K562 (cell line): ENCODE measurements around the gene FAM110D. TPM values are rescaled to one million over a fixed set of nuclear protein-coding genes. Genes with fewer than 3 reads are reported as not detected.

Source experiments
- ATAC-seq: fragments of 200-7000 bp; cut with Tn5 transposase; 3 replicates; pipeline ENCODE4 v1.9.1; 2020; ENCODE audit warnings: moderate library complexity
- BruUV-seq: library from RNA; stranded (reverse); fragments of 400-500 nt; replicated peaks from 2 replicates; lab custom pipeline; 2021; lab: Mats Ljungman, UMichigan
- CTCF ChIA-PET: fragments of 300-600 bp; formaldehyde crosslinking; extraction: SDS; loops from one replicate; lab custom pipeline; 2021; ENCODE audit warnings: low intra/inter-chr PET ratio; lab: Yijun Ruan, JAX
- POLR2A ChIA-PET: fragments of 300-600, 350-650 bp; sonication (Branson Sonifier 250); formaldehyde crosslinking; extraction: SDS; loops from one replicate; lab custom pipeline; 2021; ENCODE audit warnings: antibody characterized with exemption, inconsistent platforms; lab: Yijun Ruan, JAX
- DNase-seq, 4 experiments: peaks; one replicate each; pipeline versions ENCODE4 v3.0.0 to v3.0.0-alpha.2; 2011 to 2018; ENCODE audit warnings: low spot score in 3 of 4, mixed read lengths in 3 of 4; ENCODE audit errors: extremely low read depth in 1 of 4
- FAIRE-seq: peaks from 2 replicates; lab custom pipeline; 2011; peaks lifted over from hg19 to GRCh38; lab: Jason Lieb, UNC
- H2AFZ ChIP-seq: 2 replicates; pipeline ENCODE4 v1.6.0; 2011; ENCODE audit warnings: low read depth, low read length, control low read depth, inconsistent platforms
- H3K27ac ChIP-seq: fragments of 200-600 bp; 3 replicates; pipeline ENCODE4 v1.8.0; 2011; ENCODE audit warnings: low read depth, mild to moderate bottlenecking, control low read depth, inconsistent platforms, low read length, moderate library complexity, mixed read lengths; ENCODE audit errors: extremely low read depth
- H3K27me3 ChIP-seq, 2 experiments: fragments of 300-600 bp in 1 of 2; 2 replicates in 1 of 2; 3 replicates in 1 of 2; pipeline versions ENCODE4 v1.6.0 to v1.8.0; 2011; ENCODE audit warnings: inconsistent platforms in 2 of 2, low read length in 2 of 2, mild to moderate bottlenecking in 1 of 2, mixed read lengths in 1 of 2, moderate library complexity in 1 of 2; ENCODE audit not compliant: control insufficient read depth in 2 of 2, insufficient read depth in 2 of 2
- H3K36me3 ChIP-seq: fragments of 300-600 bp; 3 replicates; pipeline ENCODE4 v1.8.0; 2011; ENCODE audit warnings: mild to moderate bottlenecking, low read length, inconsistent platforms; ENCODE audit not compliant: control insufficient read depth, insufficient read depth
- H3K4me1 ChIP-seq, 2 experiments: fragments of 200-600 bp in 1 of 2; replicated peaks in 1 of 2; 2 replicates in 1 of 2; 3 replicates in 1 of 2; pipeline versions ENCODE4 v1.5.1 to v1.8.0; 2011; ENCODE audit warnings: inconsistent platforms in 2 of 2, low read length in 2 of 2, mild to moderate bottlenecking in 1 of 2, mixed read lengths in 1 of 2, moderate library complexity in 1 of 2; ENCODE audit not compliant: control insufficient read depth in 2 of 2, insufficient read depth in 2 of 2
- H3K4me2 ChIP-seq: 2 replicates; pipeline ENCODE4 v1.6.1; 2011; ENCODE audit warnings: low read length, control low read depth, inconsistent platforms, mixed read lengths; ENCODE audit not compliant: insufficient read depth
- H3K4me3 ChIP-seq: fragments of 200-600 bp; sonication (generic), shearing (Covaris generic); 2 replicates; pipeline ENCODE4 v1.5.1; 2016; ENCODE audit warnings: control low read depth, inconsistent platforms
- H3K79me2 ChIP-seq: fragments of 200-600 bp; 3 replicates; pipeline ENCODE4 v1.8.0; 2011; ENCODE audit warnings: low read length, inconsistent platforms; ENCODE audit not compliant: control insufficient read depth, insufficient read depth
- H3K9ac ChIP-seq, 2 experiments: 2 replicates each; pipeline versions ENCODE4 v1.6.0 to v1.6.1; 2011; ENCODE audit warnings: low read depth in 2 of 2, low read length in 2 of 2, control low read depth in 1 of 2, inconsistent platforms in 1 of 2, mild to moderate bottlenecking in 1 of 2, mixed read lengths in 1 of 2; ENCODE audit not compliant: insufficient read depth in 1 of 2
- H3K9me1 ChIP-seq: one replicate; pipeline ENCODE4 v1.6.0; 2011; ENCODE audit warnings: inconsistent platforms, mild to moderate bottlenecking, low read length, moderate library complexity; ENCODE audit not compliant: control insufficient read depth, insufficient read depth
- H3K9me3 ChIP-seq: replicated peaks from 2 replicates; pipeline ENCODE4 v1.5.1; 2011; ENCODE audit warnings: low read depth, low read length, inconsistent platforms; ENCODE audit not compliant: control insufficient read depth, insufficient read depth
- H4K20me1 ChIP-seq: replicated peaks from 2 replicates; pipeline ENCODE4 v1.6.1; 2011; ENCODE audit warnings: low read length, inconsistent platforms, mixed read lengths; ENCODE audit not compliant: control insufficient read depth, insufficient read depth
- BCOR ChIP-seq: fragments of 450-650 bp; IDR thresholded peaks from 2 replicates; pipeline ENCODE4 v1.6.1; 2016
- BRCA1 ChIP-seq, 2 experiments: fragments of 450-650 bp in 1 of 2; sonication (generic) in 1 of 2; formaldehyde crosslinking in 1 of 2; IDR thresholded peaks; 2 replicates each; pipeline versions ENCODE4 v1.5.0 to v1.6.1; 2017 to 2020; ENCODE audit warnings: mild to moderate bottlenecking in 1 of 2, missing genetic modification reagents in 1 of 2
- KDM1A ChIP-seq, 2 experiments: fragments of 450-650 bp; IDR thresholded peaks; 2 replicates each; pipeline ENCODE4 v1.6.1; 2016; ENCODE audit warnings: mild to moderate bottlenecking in 2 of 2
- KDM5B ChIP-seq: fragments of 200-600 bp; sonication (generic); IDR thresholded peaks from 2 replicates; pipeline ENCODE4 v1.6.1; 2012; ENCODE audit warnings: low read depth, mild to moderate bottlenecking, moderate library complexity, low read length, control low read depth, inconsistent platforms; ENCODE audit not compliant: insufficient replicate concordance
- RBM25 ChIP-seq: fragments of 200-400 bp; formaldehyde crosslinking; IDR thresholded peaks from 2 replicates; pipeline ENCODE4 v1.6.1; 2018; ENCODE audit warnings: low read length, low read depth, moderate library complexity; ENCODE audit not compliant: severe bottlenecking
- SIRT6 ChIP-seq: IDR thresholded peaks from one replicate; pipeline ENCODE4 v1.6.1; 2012; ENCODE audit warnings: low read depth, mild to moderate bottlenecking, control low read depth, inconsistent platforms, low read length, moderate library complexity
- ZNF217 ChIP-seq: sonication (generic); formaldehyde crosslinking; IDR thresholded peaks from 2 replicates; pipeline ENCODE4 v1.8.0; 2022; ENCODE audit warnings: mild to moderate bottlenecking, missing genetic modification reagents
- ZNF23 ChIP-seq: fragments of 250-450 bp; sonication (Bioruptor Pico); IDR thresholded peaks from 2 replicates; pipeline ENCODE4 v1.4.0; 2020; ENCODE audit warnings: mild to moderate bottlenecking
- ZNF311 ChIP-seq: fragments of 250-450 bp; sonication (Bioruptor Pico); IDR thresholded peaks from 2 replicates; pipeline ENCODE4 v1.4.0; 2020; ENCODE audit warnings: mild to moderate bottlenecking, moderate library complexity
- ZNF431 ChIP-seq: sonication (generic); formaldehyde crosslinking; IDR thresholded peaks from 2 replicates; pipeline ENCODE4 v1.8.0; 2022; ENCODE audit warnings: mild to moderate bottlenecking, missing genetic modification reagents
- WGBS: fragments of 100-300 bp; shearing (Covaris generic); methylation state at CpG from one replicate; pipeline ENCODE4 v1.1.6; 2016; ENCODE audit warnings: low coverage, mixed read lengths; ENCODE audit not compliant: insufficient coverage; ENCODE audit errors: missing lambda C conversion rate; 5-methylcytosine and 5-hydroxymethylcytosine counted together
- in situ Hi-C: fragments of 300-500 bp; cut with MboI; formaldehyde crosslinking; loops from 4 replicates; pipeline ENCODE4 v1.15.0; 2018; ENCODE audit warnings: inconsistent platforms, mixed read lengths
- intact Hi-C: fragments of 100-400 bp; cut with micrococcal nuclease; formaldehyde crosslinking; loops from 2 replicates; pipeline ENCODE4 v1.14.2; 2022
- polyA plus RNA-seq, 8 experiments: library from polyadenylated mRNA; depleted of rRNA in 4 of 8; stranded (reverse) in 5 of 8; unstranded in 3 of 8; fragments of >200 nt; fragmentation: Nextera tagmentation in 2 of 8; fragmentation: Illumina TruSeq in 1 of 8; extraction: Ambion mirVana in 2 of 8; extraction: Trizol in 1 of 8; gene quantifications; 2 replicates each; pipeline versions ENCODE4 v1.2.1 to v1.2.3, GENCODE V29; 2011 to 2014; ENCODE audit warnings: inconsistent platforms in 1 of 8, missing spikeins in 1 of 8
- total RNA-seq, 7 experiments: library from RNA; depleted of rRNA in 6 of 7; stranded (reverse); fragments of >200 nt in 6 of 7; fragmentation: Illumina TruSeq in 2 of 7; extraction: Trizol in 2 of 7; gene quantifications; 2 replicates each; pipeline versions ENCODE4 v1.2.1 to v1.2.3, GENCODE V29; 2011 to 2021; ENCODE audit warnings: low replicate concordance in 1 of 7

Gene FAM110D
- total and polyA plus RNA-seq, 9 of the 15 experiments (the other 6 are each of a cell fraction or from before 2014, with no cell fraction given) = 0.04 to 1.1 (median 0.33) TPM

- TF ChIP-seq KDM5B = no peak
- TF ChIP-seq SIRT6 = no peak
- TF ChIP-seq ZNF311 (CRISPR knock-in tag) = no peak
- no peak for TF ChIP-seq ZNF431 (CRISPR knock-in tag)
- no peak for TF ChIP-seq ZNF23 (CRISPR knock-in tag)
- TF ChIP-seq BRCA1 (IDR thresholded peaks at IDR 0.05) = no peak
- 0 out of 2 replicates have a peak, but pooled peaks have one; percentile 42 for TF ChIP-seq BRCA1 (CRISPR knock-in tag; IDR thresholded peaks at IDR 0.05)
Observed at GRCh38 chr1:26177182-26177684, 18.4 kb downstream of the FAM110D start, which contains the start of gene CNKSR1 (continued).

GRCh38 chr1:26180010-26180506 lies 21.2 kb downstream of the FAM110D start:
- peaks cover 17 to 31% of the 10 kb centered on the region in 2 experiments for H3K4me1 ChIP-seq
- DNase-seq (no peak), ATAC-seq (no peak), FAIRE-seq (no peak)
- 28% methylated on average over 4 of the region's 4 CpGs for WGBS
- H3K27ac ChIP-seq = no peak overlapping the region
- no TSS peak for BruUV-seq
- peak overlapping the region in 1 of 2 experiments; percentile 75; a peak in 2 of 4 replicates for H3K9ac ChIP-seq
- no peaks in the 10 kb centered on the region for H3K27me3 ChIP-seq
- in situ Hi-C loops (no loop called here), intact Hi-C loops (no loop called here)
- TF ChIP-seq ZNF217 (CRISPR knock-in tag) = no peak
- TF ChIP-seq KDM1A (IDR thresholded peaks at IDR 0.05) = peak; percentile 47 to 61
- TF ChIP-seq BCOR = peak; percentile 76
- peak; percentile 81 for TF ChIP-seq RBM25
- H3K36me3 ChIP-seq = no peaks in the 10 kb centered on the region
- H3K4me3 ChIP-seq = no peak overlapping the region
- POLR2A ChIA-PET = interaction anchor here (0.6 to 2.1 kb wide), 5 partner anchors 10 to 182 kb away, joined by 3 to 8 read pairs (median 4); partner anchors contain the start of gene ZNF593
- H3K9me1 ChIP-seq = no peaks in the 10 kb centered on the region
- H3K4me2 ChIP-seq = no peak overlapping the region
- H2AFZ ChIP-seq = no peak overlapping the region
- CTCF ChIA-PET = no interaction called here
- no peaks in the 10 kb centered on the region for H4K20me1 ChIP-seq
- H3K9me3 ChIP-seq = no peaks in the 10 kb centered on the region
- H3K79me2 ChIP-seq = no peaks in the 10 kb centered on the region
